SHP77 (cell line): ENCODE results near the gene TJP1.

Experiments used
- DNase-seq, 2 experiments: peaks; one replicate each; lab custom pipeline; 2025; lab: John Stamatoyannopoulos, UW

Gene TJP1

GRCh38 chr15:29822100-29822683 is at the start of gene TJP1:
TJP1 (minus strand) TSS chr15:29822468; CDS start chr15:29822028, 440 bp downstream.
- peak; percentile 22 to 76 for DNase-seq

DNA sequence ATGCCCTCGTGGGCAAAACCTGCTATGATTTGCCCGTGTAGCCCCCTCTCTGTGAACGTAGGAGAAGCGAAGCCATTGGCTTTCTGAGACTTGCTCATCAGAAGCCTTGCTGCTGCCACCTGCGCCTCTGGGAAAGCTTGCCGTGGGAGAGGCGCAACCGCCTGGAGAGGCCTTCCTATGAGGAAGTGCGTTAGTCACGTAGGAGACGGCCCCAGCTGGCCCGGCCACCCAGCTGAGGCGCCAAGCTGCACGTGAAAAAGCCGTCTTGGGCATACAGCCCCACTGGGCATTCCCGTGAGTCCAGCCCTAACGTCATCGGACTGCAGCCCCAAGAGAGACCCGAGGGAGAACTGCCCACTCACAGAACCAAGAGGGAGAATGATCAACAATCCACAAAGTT is 49.1 kb upstream of the TJP1 start:
- DNase-seq = no peak

GRCh38 chr15:29870495-29871151 is 48.4 kb upstream of the TJP1 start:
- DNase-seq = no peak

GRCh38 chr15:29867241-29868000 is 45.2 kb upstream of the TJP1 start:
- DNase-seq = no peak

DNA sequence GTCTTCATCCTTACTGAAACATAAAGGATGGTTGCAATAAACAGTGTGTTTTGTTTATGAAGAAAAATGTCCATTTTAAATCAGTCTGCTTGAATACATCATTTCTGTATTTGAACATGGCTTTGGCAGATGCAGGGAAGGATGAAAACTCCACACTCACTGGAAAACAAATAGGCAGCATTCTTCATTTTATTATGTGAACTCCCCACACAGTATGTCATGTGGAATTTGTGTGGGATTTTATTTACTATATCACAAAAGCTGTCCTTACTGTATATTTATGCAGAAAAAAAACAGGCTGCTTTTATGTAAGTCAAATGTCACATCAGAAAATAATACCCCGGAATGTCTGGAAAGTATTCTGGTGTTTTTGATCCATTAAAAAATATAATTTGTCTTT is 44.1 kb upstream of the TJP1 start:
- no peak for DNase-seq

GRCh38 chr15:29864501-29864900 is 42.2 kb upstream of the TJP1 start:
- DNase-seq = no peak

DNA sequence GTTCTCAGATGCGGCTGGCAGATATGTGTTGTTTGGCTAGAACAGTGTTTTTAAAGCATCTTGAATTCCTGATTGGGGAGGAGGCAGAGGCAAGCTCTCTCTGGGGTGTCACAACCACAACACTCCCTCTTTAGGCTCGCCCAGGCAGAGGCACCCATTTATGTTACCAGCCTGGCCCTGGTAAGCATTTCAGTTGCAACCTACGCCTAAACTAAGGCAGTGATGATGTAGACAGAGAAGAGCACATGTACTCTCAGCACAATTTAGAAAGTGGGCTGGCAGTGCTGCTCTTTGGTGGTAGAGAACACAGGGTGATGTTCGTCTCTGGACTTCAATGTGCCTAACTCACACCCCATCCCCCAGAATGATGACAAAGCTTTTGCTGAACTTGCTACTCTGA is 41.2 kb upstream of the TJP1 start:
- DNase-seq = no peak

GRCh38 chr15:29862271-29862670 is 40.0 kb upstream of the TJP1 start:
- no peak for DNase-seq

- no peak for DNase-seq
These were observed 38.6 kb upstream of the TJP1 start for GRCh38 chr15:29860872-29861271.

- DNase-seq = no peak
These were observed 37.9 kb upstream of the TJP1 start for GRCh38 chr15:29859973-29860715.

GRCh38 chr15:29859293-29859692 is 37.0 kb upstream of the TJP1 start:
- no peak for DNase-seq

DNA sequence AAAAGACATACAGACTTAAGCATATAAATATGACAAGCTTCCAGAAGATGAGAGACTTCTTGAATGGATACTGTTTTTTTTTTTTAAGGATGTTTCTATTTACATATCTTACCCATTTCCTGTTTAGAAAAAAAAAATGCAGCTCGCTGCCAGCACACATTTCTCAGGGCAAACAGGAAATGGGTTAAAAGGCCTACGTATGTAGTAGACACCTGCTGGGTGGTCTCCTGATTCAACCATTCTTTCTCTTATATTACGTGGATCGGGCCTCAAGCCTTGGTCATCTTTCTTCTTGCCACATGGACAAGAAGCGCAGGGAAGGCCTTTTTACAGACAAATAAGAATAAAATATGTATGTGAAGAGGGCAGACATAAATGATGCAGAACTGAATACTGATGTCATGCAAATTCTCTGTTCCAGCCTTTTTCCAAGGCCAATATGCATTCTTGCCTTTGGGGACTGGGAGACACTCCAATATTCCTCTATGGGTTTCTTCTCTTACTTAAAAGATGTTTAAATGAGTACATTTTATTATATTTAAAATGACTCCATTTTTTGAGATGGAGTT is 35.0 kb upstream of the TJP1 start:
- peak in 1 of 2 experiments; percentile 3 for DNase-seq

GRCh38 chr15:29854413-29854812 is 32.1 kb upstream of the TJP1 start:
- DNase-seq = no peak

DNA sequence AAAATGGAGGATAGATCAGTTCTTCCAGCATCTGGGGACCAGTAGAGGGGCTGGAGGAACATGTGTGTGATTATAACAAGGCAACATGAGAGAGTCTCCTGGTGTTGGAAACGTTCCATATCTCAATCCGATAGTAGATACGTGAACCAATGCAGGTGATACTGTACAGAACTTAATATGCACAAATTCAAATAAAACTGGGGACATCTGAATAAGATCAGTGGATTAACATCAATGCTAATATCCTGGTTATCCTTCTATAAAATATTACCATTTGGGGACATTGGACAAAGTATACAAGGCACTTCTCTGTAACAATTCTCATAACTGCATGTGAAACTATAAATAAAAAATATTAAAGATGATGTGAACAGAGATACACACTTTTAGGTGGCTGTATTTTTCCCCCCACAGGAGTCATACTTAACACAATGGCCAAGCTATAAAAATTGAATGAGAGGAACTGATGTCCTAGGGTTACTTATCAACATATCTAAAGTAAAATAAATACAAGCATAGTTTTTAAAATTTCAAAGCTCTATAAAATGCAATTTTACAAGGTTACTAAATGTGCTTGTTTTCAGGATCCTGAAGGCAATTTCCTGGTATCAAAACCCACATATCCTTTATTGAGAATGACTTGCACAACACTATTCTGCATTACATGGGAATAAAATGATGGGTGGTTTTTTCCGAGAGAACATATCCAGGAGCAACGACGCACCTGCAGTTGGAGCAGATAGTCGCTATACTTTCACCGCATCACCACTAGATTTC is 31.1 kb upstream of the TJP1 start:
- DNase-seq = no peak

- DNase-seq = no peak
These were observed 29.9 kb upstream of the TJP1 start for GRCh38 chr15:29852201-29852600.

GRCh38 chr15:29849716-29850115 is 27.4 kb upstream of the TJP1 start:
- no peak for DNase-seq

GRCh38 chr15:29849218-29849617 is 26.9 kb upstream of the TJP1 start:
- DNase-seq = no peak

DNA sequence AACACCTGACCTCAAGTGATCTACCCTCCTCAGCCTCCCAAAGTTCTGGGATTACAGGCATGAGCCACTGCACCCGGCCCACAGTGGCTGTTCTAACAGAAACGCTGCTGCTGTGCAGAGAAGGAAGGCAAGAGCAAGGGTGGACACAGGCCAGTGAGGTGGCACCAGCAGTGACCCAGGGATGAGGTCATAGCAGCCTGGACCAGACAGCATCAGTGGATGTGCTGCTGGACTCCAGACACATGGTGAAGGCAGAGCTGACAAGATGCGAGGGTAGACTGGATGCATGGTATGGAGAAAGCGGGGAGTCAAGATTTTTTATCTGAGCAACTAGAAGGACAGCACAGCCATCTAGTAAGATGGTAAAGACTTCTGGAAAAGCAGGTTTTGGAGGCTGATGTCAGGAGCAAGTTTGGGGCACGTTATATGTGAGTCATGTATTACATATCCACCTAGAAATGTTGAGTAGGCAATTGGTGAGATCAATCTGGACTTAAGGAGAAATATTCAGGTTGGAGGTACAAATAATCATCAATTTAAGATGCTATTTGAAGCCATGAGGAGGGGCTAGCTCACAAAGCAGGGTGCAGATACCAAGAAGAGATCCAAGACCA is 22.1 kb upstream of the TJP1 start:
- DNase-seq = no peak

GRCh38 chr15:29842290-29842689 is 20.0 kb upstream of the TJP1 start:
- no peak for DNase-seq

GRCh38 chr15:29840926-29841325 is 18.7 kb upstream of the TJP1 start:
- DNase-seq = no peak

- no peak for DNase-seq
These were observed 17.8 kb upstream of the TJP1 start for GRCh38 chr15:29840054-29840453.
